WTC11 (cell line): ENCODE measurements around the gene FHIT. TPM values are rescaled to one million over a fixed set of nuclear protein-coding genes. Genes with fewer than 3 reads are reported as not detected.

Experiments
- ATAC-seq: fragments of 200-7000 bp; cut with Tn5 transposase; 2 replicates; pipeline ENCODE4 v1.10.0; 2021; ENCODE audit warnings: mild to moderate bottlenecking, moderate library complexity
- CTCF ChIA-PET: fragments of 300-600 bp; sonication (Branson Sonifier 250); formaldehyde crosslinking; loops from one replicate; lab custom pipeline; 2021; ENCODE audit warnings: antibody characterized with exemption; lab: Charles Lee
- POLR2A ChIA-PET: fragments of 350-600 bp; sonication (Branson Sonifier 250); formaldehyde crosslinking; loops from one replicate; lab custom pipeline; 2021; ENCODE audit warnings: antibody characterized with exemption; lab: Charles Lee
- DNase-seq: peaks from one replicate; pipeline ENCODE4 v3.0.0; 2021; ENCODE audit warnings: low spot score
- H3K27ac Mint-ChIP-seq: 2 replicates; pipeline ENCODE4 v1.8.0; 2021; ENCODE audit warnings: mixed read lengths
- H3K27me3 Mint-ChIP-seq: 2 replicates; pipeline ENCODE4 v1.8.0; 2021; ENCODE audit warnings: low read depth, mild to moderate bottlenecking, moderate library complexity, mixed read lengths
- H3K36me3 Mint-ChIP-seq: 2 replicates; pipeline ENCODE4 v1.8.0; 2021; ENCODE audit warnings: mixed read lengths
- H3K4me1 Mint-ChIP-seq: 2 replicates; pipeline ENCODE4 v1.8.0; 2022; ENCODE audit warnings: mixed read lengths
- H3K4me3 Mint-ChIP-seq: 2 replicates; pipeline ENCODE4 v1.8.0; 2021; ENCODE audit warnings: mild to moderate bottlenecking, moderate library complexity, mixed read lengths
- H3K9me3 Mint-ChIP-seq: 2 replicates; pipeline ENCODE4 v1.8.0; 2021; ENCODE audit warnings: mixed read lengths
- AR ChIP-seq: fragments of 250-450 bp; sonication (Bioruptor Pico); IDR thresholded peaks from 2 replicates; pipeline ENCODE4 v1.9.0; 2021; ENCODE audit warnings: mild to moderate bottlenecking
- ATF6 ChIP-seq: sonication (generic); formaldehyde crosslinking; IDR thresholded peaks from 2 replicates; pipeline ENCODE4 v1.8.1; 2023; ENCODE audit warnings: mild to moderate bottlenecking, missing genetic modification reagents
- CDX4 ChIP-seq: fragments of 250-450 bp; sonication (Bioruptor Pico); IDR thresholded peaks from 2 replicates; pipeline ENCODE4 v1.9.0; 2021; ENCODE audit warnings: moderate library complexity, mild to moderate bottlenecking, inconsistent platforms, borderline replicate concordance
- E2F1 ChIP-seq: sonication (generic); formaldehyde crosslinking; IDR thresholded peaks from 2 replicates; pipeline ENCODE4 v1.8.0; 2022; ENCODE audit warnings: mild to moderate bottlenecking, missing genetic modification reagents
- ESRRA ChIP-seq: sonication (generic); formaldehyde crosslinking; IDR thresholded peaks from 2 replicates; pipeline ENCODE4 v1.8.1; 2022; ENCODE audit warnings: mild to moderate bottlenecking, missing genetic modification reagents, borderline replicate concordance
- GABPB1 ChIP-seq: sonication (generic); formaldehyde crosslinking; IDR thresholded peaks from 2 replicates; pipeline ENCODE4 v1.8.1; 2023; ENCODE audit warnings: mild to moderate bottlenecking, missing genetic modification reagents
- GTF2I ChIP-seq: fragments of 250-450 bp; sonication (Bioruptor Pico); conservative IDR thresholded peaks from 2 replicates; pipeline ENCODE4 v1.4.0; 2021; ENCODE audit warnings: mild to moderate bottlenecking
- HMGA2 ChIP-seq: fragments of 250-450 bp; sonication (Bioruptor Pico); IDR thresholded peaks from 2 replicates; pipeline ENCODE4 v1.4.0; 2021; ENCODE audit warnings: mild to moderate bottlenecking, moderate library complexity
- HMGXB4 ChIP-seq: sonication (generic); formaldehyde crosslinking; IDR thresholded peaks from 2 replicates; pipeline ENCODE4 v1.8.1; 2023; ENCODE audit warnings: mild to moderate bottlenecking, moderate library complexity, missing genetic modification reagents
- MYBL2 ChIP-seq: sonication (generic); formaldehyde crosslinking; IDR thresholded peaks from 2 replicates; pipeline ENCODE4 v1.8.1; 2023; ENCODE audit warnings: mild to moderate bottlenecking, moderate library complexity, missing genetic modification reagents
- NFATC4 ChIP-seq: fragments of 250-450 bp; sonication (Bioruptor Pico); IDR thresholded peaks from 2 replicates; pipeline ENCODE4 v1.9.0; 2021; ENCODE audit warnings: mild to moderate bottlenecking
- NR2C2 ChIP-seq: sonication (generic); formaldehyde crosslinking; IDR thresholded peaks from 2 replicates; pipeline ENCODE4 v1.8.0; 2022; ENCODE audit warnings: mild to moderate bottlenecking, missing genetic modification reagents
- PRRX2 ChIP-seq: fragments of 250-450 bp; sonication (Bioruptor Pico); IDR thresholded peaks from 2 replicates; pipeline ENCODE4 v1.8.0; 2021; ENCODE audit warnings: mild to moderate bottlenecking
- SOX15 ChIP-seq: fragments of 250-450 bp; sonication (Bioruptor Pico); IDR thresholded peaks from 2 replicates; pipeline ENCODE4 v1.9.0; 2021; ENCODE audit warnings: mild to moderate bottlenecking
- ZNF281 ChIP-seq: sonication (generic); formaldehyde crosslinking; IDR thresholded peaks from 2 replicates; pipeline ENCODE4 v1.8.0; 2023; ENCODE audit warnings: mild to moderate bottlenecking, missing genetic modification reagents
- ZNF396 ChIP-seq: fragments of 250-450 bp; sonication (Bioruptor Pico); IDR thresholded peaks from 2 replicates; pipeline ENCODE4 v1.8.0; 2021; ENCODE audit warnings: mild to moderate bottlenecking, moderate library complexity, borderline replicate concordance
- ZNF423 ChIP-seq: fragments of 250-450 bp; sonication (Bioruptor Pico); IDR thresholded peaks from 2 replicates; pipeline ENCODE4 v2.1.2; 2022; ENCODE audit warnings: mild to moderate bottlenecking, moderate library complexity
- ZNF425 ChIP-seq: fragments of 250-450 bp; sonication (Bioruptor Pico); conservative IDR thresholded peaks from 2 replicates; pipeline ENCODE4 v1.9.0; 2021; ENCODE audit warnings: mild to moderate bottlenecking
- ZNF671 ChIP-seq: fragments of 250-450 bp; sonication (Bioruptor Pico); IDR thresholded peaks from 2 replicates; pipeline ENCODE4 v1.8.0; 2021; ENCODE audit warnings: mild to moderate bottlenecking
- total RNA-seq: library from RNA; stranded (reverse); gene quantifications from 3 replicates; pipeline ENCODE4 v1.2.3, GENCODE V29; 2021

The FHIT gene
- total RNA-seq, 1 experiment from 2014 or later, result 2.6 TPM

GRCh38 chr3:60931452-60931851 is 319.8 kb downstream of the FHIT start:
- CTCF ChIA-PET, result no interaction called here
- Mint-ChIP-seq H3K4me1 (peaks cover 11% of the 10 kb centered on the region), H3K4me3 (no peak overlapping the region), H3K27ac (no peak overlapping the region), H3K27me3 (peaks cover under 1% of the 10 kb centered on the region; the same call in 1 of the 2 replicates), H3K36me3 (peaks cover 11% of the 10 kb centered on the region), H3K9me3 (peaks cover 10% of the 10 kb centered on the region)
- ATAC-seq (no peak), DNase-seq (no peak)
- POLR2A ChIA-PET, result no interaction called here
- TF ChIP-seq NFATC4 (CRISPR knock-in tag) (no peak), PRRX2 (CRISPR knock-in tag) (no peak), GABPB1 (no peak), ZNF671 (no peak), NR2C2 (CRISPR knock-in tag) (no peak), ZNF423 (CRISPR knock-in tag) (no peak), ZNF281 (CRISPR knock-in tag) (no peak), AR (CRISPR knock-in tag) (no peak), ZNF425 (CRISPR knock-in tag) (no peak), ZNF396 (CRISPR knock-in tag) (no peak), MYBL2 (CRISPR knock-in tag) (no peak), ESRRA (CRISPR knock-in tag) (no peak), HMGXB4 (CRISPR knock-in tag) (no peak), SOX15 (no peak), ATF6 (no peak), GTF2I (CRISPR knock-in tag) (no peak), HMGA2 (no peak), E2F1 (CRISPR knock-in tag) (no peak), CDX4 (CRISPR knock-in tag) (no peak)
